ENCODE measurements around the gene ABCC4.
"Not testable (repeated sequence)": the region's sequence is repeated elsewhere in the genome, so short reads cannot be mapped to it uniquely, and the experiment has no call there.

DNA sequence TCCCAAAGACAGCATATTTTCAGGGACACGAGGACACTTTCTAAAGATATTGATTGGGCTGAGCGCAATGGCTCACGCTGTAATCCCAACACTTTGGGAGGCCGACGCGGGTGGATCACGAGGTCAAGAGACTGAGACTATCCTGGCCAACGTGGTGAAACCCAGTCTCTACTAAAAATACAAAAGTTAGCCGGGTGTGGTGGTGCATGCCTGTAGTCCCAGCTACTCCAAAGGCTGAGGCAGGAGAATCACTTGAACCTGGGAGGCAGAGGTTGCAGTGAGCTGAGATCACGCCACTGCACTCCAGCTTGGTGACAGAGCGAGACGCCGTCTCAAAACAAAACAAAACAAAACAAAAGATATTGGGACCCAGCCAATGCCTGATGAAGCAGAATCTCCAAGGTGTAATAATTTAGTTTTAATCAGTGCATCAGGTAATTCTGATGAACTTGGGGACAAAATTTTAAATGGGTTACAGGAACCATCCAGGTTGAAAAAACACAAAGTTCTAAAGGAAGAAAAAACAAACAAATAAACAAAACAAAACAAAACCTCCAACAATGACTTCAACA lies 100.8 kb downstream of the ABCC4 start:
- not testable (repeated sequence) for TF ChIP-seq POLR2AphosphoS5 (IDR thresholded peaks at IDR 0.05; ENCODE audit: low read depth, low read length); ZNF121 (CRISPR knock-in tag; IDR thresholded peaks at IDR 0.05); PITX1 (CRISPR knock-in tag; IDR thresholded peaks at IDR 0.05); GTF2F1 (IDR thresholded peaks at IDR 0.05; ENCODE audit: low read length); MAZ (IDR thresholded peaks at IDR 0.05; ENCODE audit: borderline replicate concordance, low read depth, low read length); MAZ (CRISPR knock-in tag; IDR thresholded peaks at IDR 0.05; ENCODE audit: low read depth); ZNF383 (CRISPR knock-in tag; IDR thresholded peaks at IDR 0.05; ENCODE audit: borderline replicate concordance)
- TF ChIP-seq, protein P1, sequence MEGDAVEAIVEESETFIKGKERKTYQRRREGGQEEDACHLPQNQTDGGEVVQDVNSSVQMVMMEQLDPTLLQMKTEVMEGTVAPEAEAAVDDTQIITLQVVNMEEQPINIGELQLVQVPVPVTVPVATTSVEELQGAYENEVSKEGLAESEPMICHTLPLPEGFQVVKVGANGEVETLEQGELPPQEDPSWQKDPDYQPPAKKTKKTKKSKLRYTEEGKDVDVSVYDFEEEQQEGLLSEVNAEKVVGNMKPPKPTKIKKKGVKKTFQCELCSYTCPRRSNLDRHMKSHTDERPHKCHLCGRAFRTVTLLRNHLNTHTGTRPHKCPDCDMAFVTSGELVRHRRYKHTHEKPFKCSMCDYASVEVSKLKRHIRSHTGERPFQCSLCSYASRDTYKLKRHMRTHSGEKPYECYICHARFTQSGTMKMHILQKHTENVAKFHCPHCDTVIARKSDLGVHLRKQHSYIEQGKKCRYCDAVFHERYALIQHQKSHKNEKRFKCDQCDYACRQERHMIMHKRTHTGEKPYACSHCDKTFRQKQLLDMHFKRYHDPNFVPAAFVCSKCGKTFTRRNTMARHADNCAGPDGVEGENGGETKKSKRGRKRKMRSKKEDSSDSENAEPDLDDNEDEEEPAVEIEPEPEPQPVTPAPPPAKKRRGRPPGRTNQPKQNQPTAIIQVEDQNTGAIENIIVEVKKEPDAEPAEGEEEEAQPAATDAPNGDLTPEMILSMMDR (CRISPR knock-in tag; IDR thresholded peaks at IDR 0.05), result not testable (repeated sequence)

All from HepG2 (cell line).